IPS-20b (cell line): ENCODE results near the gene UBE3B.
A peak's percentile ranks its signal among the peaks of the same experiment; 100 is the strongest.

Experiments used
- H3K27ac ChIP-seq: one replicate; pipeline ENCODE4 v1.5.1; 2013; ENCODE audit warnings: low read length
- H3K27me3 ChIP-seq: 2 replicates; pipeline ENCODE4 v1.6.1; 2013; ENCODE audit warnings: mild to moderate bottlenecking, low read length, inconsistent platforms; ENCODE audit not compliant: insufficient read depth
- H3K36me3 ChIP-seq: 2 replicates; pipeline ENCODE4 v1.6.1; 2013; ENCODE audit warnings: low read depth, mild to moderate bottlenecking, inconsistent platforms, low read length, moderate library complexity; ENCODE audit not compliant: insufficient read depth
- H3K4me1 ChIP-seq: 2 replicates; pipeline ENCODE4 v1.6.1; 2013; ENCODE audit warnings: mild to moderate bottlenecking, control low read depth, inconsistent platforms, low read length, moderate library complexity; ENCODE audit not compliant: insufficient read depth
- H3K4me3 ChIP-seq: 2 replicates; pipeline ENCODE4 v1.5.1; 2013; ENCODE audit warnings: mild to moderate bottlenecking, low read length, inconsistent platforms
- H3K9ac ChIP-seq: 2 replicates; pipeline ENCODE4 v1.6.1; 2013; ENCODE audit warnings: low read depth, mild to moderate bottlenecking, inconsistent platforms, low read length, moderate library complexity
- H3K9me3 ChIP-seq: 2 replicates; pipeline ENCODE4 v1.6.1; 2013; ENCODE audit warnings: mild to moderate bottlenecking, low read depth, low read length, inconsistent platforms; ENCODE audit not compliant: insufficient read depth

Gene UBE3B

DNA sequence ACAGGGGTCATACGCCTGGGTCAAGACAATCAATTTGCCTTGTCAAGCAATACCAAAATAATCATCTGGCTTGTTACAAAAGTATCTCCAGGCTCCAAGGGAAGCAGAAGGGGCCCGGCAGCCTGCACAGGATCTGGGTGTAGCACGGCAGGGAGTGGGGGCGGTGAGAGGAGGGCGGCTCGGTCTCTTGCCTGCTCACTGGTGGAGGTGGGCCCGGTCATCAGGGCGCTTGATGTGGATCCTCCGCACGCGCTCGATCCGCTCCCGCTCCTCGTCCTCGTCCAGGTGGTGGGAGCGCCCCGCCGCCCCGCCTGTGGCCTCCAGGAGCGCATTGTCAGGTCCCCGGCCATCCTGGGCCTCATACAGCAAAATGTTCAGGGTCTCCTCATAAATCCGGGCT lies 26.0 kb upstream of the UBE3B start:
- Histone ChIP-seq H3K9ac (no peak overlapping the region), H3K4me3 (no peak overlapping the region), H3K4me1 (no peaks in the 10 kb centered on the region), H3K36me3 (peaks cover 98% of the 10 kb centered on the region), H3K27ac (no peak overlapping the region), H3K9me3 (no peaks in the 10 kb centered on the region), H3K27me3 (no peaks in the 10 kb centered on the region)

DNA sequence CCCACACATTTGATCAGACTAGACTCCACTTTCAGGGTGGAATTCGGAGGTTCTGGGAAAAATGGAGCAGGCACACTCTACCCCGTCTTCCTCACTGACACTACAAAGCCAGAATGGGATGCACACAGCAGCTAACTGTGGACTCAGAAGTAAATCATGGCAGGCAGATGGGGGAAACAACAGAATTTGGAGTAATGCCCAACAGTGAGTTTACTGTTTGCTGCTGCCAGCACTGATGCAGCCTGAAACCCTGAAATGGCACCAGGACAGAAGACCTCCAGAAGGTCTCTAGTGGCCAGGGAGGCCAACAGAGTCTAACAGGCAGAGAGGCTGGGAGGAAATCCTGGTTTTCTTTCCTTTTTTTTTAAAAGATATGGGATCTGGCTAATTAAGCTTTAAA lies 24.9 kb upstream of the UBE3B start:
- Histone ChIP-seq H3K9ac (no peak overlapping the region), H3K4me1 (peaks cover 6% of the 10 kb centered on the region; the same call in 1 of the 2 replicates), H3K36me3 (peaks cover 99% of the 10 kb centered on the region), H3K9me3 (no peaks in the 10 kb centered on the region), H3K27ac (no peak overlapping the region), H3K4me3 (no peak overlapping the region), H3K27me3 (no peaks in the 10 kb centered on the region)

GRCh38 chr12:109455706-109456105 lies 21.7 kb upstream of the UBE3B start:
- Histone ChIP-seq H3K27me3 (no peaks in the 10 kb centered on the region), H3K27ac (no peak overlapping the region), H3K9me3 (no peaks in the 10 kb centered on the region), H3K4me3 (no peak overlapping the region), H3K9ac (no peak overlapping the region), H3K36me3 (peaks cover 84% of the 10 kb centered on the region), H3K4me1 (peaks cover 36% of the 10 kb centered on the region)

GRCh38 chr12:109458086-109458485 lies 19.3 kb upstream of the UBE3B start:
- Histone ChIP-seq H3K27me3 (no peaks in the 10 kb centered on the region), H3K9ac (peak overlapping the region; percentile 87), H3K36me3 (peaks cover 61% of the 10 kb centered on the region), H3K9me3 (no peaks in the 10 kb centered on the region), H3K4me3 (peak overlapping the region; percentile 52), H3K27ac (peak overlapping the region; percentile 96), H3K4me1 (peaks cover 60% of the 10 kb centered on the region)

DNA sequence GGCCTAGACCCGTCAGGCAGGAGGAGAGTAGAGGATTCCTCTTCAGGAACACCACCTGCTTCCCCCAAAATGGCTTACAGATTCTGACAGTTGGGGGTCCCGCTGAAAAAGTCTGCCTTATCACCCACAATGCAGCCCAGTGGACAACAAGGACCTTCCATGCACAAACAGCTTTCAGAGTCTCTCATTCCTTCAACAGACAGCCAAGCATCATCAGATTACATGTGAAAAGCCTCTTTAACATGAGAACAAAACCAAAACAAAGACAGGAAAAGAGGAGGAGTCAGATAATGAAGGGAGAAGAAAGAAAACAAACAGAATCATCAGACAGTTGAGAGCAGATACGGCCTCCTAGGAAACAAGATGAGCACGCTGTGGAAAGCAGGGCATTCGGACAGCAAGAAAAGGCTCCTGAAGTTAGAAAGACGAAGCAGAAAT lies 18.6 kb upstream of the UBE3B start:
- H3K27me3 ChIP-seq = no peaks in the 10 kb centered on the region
- H3K9me3 ChIP-seq = no peaks in the 10 kb centered on the region
- H3K9ac ChIP-seq = peak overlapping the region; percentile 87
- H3K4me3 ChIP-seq = peak overlapping the region; percentile 52
- H3K4me1 ChIP-seq = peaks cover 66% of the 10 kb centered on the region
- peak overlapping the region; percentile 96 for H3K27ac ChIP-seq
- peaks cover 54% of the 10 kb centered on the region for H3K36me3 ChIP-seq

- Histone ChIP-seq H3K36me3 (peaks cover 49% of the 10 kb centered on the region), H3K4me1 (peaks cover 71% of the 10 kb centered on the region)
These were observed 18.2 kb upstream of the UBE3B start for GRCh38 chr12:109459247-109459646.

DNA sequence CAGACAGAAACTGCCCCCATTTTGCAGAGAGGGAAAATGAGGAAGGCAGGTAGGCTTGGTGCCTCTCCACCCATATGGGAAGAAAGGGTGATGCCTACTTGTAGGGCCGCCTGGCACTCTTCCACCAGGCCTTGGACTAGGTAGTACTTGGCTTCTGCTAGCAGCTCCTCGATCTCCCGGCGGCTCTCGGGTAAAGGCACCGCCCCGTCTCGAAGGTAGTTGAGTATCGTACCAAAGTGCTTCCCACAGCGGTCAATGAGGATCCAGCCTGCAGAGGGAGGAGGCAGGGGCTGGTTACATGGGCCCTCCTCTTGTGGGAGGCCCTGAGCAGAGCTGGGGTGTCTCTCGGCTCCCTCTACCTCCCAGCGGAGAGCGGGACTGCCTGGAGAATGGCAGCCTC lies 16.9 kb upstream of the UBE3B start:
- Histone ChIP-seq H3K4me1 (peaks cover 73% of the 10 kb centered on the region), H3K27ac (peak overlapping the region; percentile 96), H3K9ac (peak overlapping the region; percentile 73; the same call in 1 of the 2 replicates)

More at GRCh38 chr12:109459247-109459646, 18.2 kb upstream of the UBE3B start:
- H3K9ac ChIP-seq = peak overlapping the region; percentile 73; the same call in 1 of the 2 replicates
- H3K27ac ChIP-seq = peak overlapping the region; percentile 96
- no peaks in the 10 kb centered on the region for H3K9me3 ChIP-seq
- no peaks in the 10 kb centered on the region for H3K27me3 ChIP-seq
- peak overlapping the region; percentile 44 for H3K4me3 ChIP-seq

GRCh38 chr12:109461049-109461845 lies 16.2 kb upstream of the UBE3B start:
- no peaks in the 10 kb centered on the region for H3K9me3 ChIP-seq
- peaks cover 73% of the 10 kb centered on the region for H3K4me1 ChIP-seq
- H3K4me3 ChIP-seq = peak overlapping the region; percentile 26; the same call in 1 of the 2 replicates
- H3K9ac ChIP-seq = peak overlapping the region; percentile 75
- H3K27ac ChIP-seq = peak overlapping the region; percentile 78
- H3K27me3 ChIP-seq = no peaks in the 10 kb centered on the region
- peaks cover 46% of the 10 kb centered on the region for H3K36me3 ChIP-seq

More for the DNA sequence above, 16.9 kb upstream of the UBE3B start:
- no peaks in the 10 kb centered on the region for H3K9me3 ChIP-seq
- H3K27me3 ChIP-seq = no peaks in the 10 kb centered on the region
- no peak overlapping the region for H3K4me3 ChIP-seq
- peaks cover 46% of the 10 kb centered on the region for H3K36me3 ChIP-seq

GRCh38 chr12:109461846-109462756 lies 15.3 kb upstream of the UBE3B start:
- peak overlapping the region; percentile 75 for H3K9ac ChIP-seq
- no peaks in the 10 kb centered on the region for H3K27me3 ChIP-seq
- peaks cover 71% of the 10 kb centered on the region for H3K4me1 ChIP-seq
- peak overlapping the region; percentile 78 for H3K27ac ChIP-seq
- H3K36me3 ChIP-seq = peaks cover 46% of the 10 kb centered on the region
- no peaks in the 10 kb centered on the region for H3K9me3 ChIP-seq
- peak overlapping the region; percentile 40 for H3K4me3 ChIP-seq

DNA sequence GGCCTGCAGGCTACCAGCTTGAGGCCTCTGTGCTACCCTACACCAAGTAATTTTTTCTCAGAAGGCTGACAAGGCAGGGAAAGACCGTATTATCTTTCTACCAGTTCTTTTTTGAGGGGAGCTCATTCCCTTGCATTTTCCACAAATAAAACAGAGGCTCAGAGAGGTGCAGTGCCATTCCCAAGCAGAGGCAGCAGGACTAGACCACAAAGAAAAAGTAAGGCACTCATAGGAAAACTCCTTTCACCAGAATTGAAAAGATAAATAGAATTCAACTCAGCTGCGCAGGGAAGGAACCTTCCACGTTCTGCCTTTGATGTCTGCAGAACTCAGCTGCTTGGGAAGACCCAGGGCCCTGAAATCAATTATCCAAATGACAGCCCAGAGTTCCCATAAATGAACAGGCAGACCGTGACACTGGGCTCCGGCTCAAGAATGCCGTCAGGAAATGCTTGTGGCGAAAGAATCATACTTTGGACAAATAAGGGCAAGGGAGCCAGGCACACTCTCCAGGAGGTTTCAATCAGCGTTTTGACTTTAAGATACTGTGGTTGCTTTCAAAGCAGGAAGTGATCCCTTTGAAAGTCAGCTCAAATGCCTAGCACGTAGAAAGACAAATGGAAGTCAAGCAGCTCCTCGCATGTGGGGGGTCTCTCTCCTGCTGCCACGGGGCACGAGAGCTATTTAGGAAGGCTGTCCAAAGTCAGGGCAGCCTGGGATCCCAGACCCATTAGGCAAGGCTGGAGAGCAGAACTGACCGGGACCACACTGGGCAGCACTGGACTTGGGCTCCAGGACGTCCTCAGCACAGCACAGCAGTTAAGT lies 14.4 kb upstream of the UBE3B start:
- Histone ChIP-seq H3K4me1 (peaks cover 64% of the 10 kb centered on the region), H3K9ac (peak overlapping the region; percentile 75), H3K4me3 (peak overlapping the region; percentile 40; the same call in 1 of the 2 replicates), H3K27ac (peak overlapping the region; percentile 78), H3K27me3 (no peaks in the 10 kb centered on the region), H3K36me3 (peaks cover 47% of the 10 kb centered on the region), H3K9me3 (no peaks in the 10 kb centered on the region)

DNA sequence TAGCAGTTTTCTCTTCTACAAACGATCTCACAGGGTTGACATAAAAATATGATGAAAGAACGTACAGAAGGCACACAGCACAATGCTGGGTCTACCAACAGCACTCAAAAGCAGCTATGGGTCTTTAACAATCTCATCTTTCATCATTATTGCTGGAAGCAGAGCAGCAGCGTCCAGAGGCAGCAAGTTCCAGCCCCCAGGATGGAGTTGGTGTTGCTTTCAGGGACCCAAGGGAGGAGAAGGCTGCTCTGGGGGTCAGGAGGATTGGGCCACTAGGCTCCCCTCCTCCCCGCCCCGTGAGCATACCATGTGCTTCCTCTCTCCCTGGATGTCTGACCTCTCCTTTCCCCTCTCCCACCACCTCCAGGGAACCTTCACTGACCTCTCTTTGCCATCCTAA lies 13.7 kb upstream of the UBE3B start:
- H3K9ac ChIP-seq = peak overlapping the region; percentile 75; the same call in 1 of the 2 replicates

More for the DNA sequence above, 13.7 kb upstream of the UBE3B start:
- Histone ChIP-seq H3K4me3 (peak overlapping the region; percentile 40; the same call in 1 of the 2 replicates), H3K27me3 (no peaks in the 10 kb centered on the region), H3K9me3 (no peaks in the 10 kb centered on the region), H3K4me1 (peaks cover 60% of the 10 kb centered on the region), H3K27ac (peak overlapping the region; percentile 45), H3K36me3 (peaks cover 51% of the 10 kb centered on the region)
